Fibroblast of lung (primary cell): ENCODE measurements around the gene LRCH2. TPM values are rescaled to one million over a fixed set of nuclear protein-coding genes. Genes with fewer than 3 reads are reported as not detected.

Experiments used
- DNase-seq, 2 donors: peaks; one replicate each; pipeline versions ENCODE4 v3.0.0 to v3.0.0-alpha.2; 2010; ENCODE audit warnings: low read depth in 2 of 2
- H2AFZ ChIP-seq: 2 replicates; pipeline ENCODE4 v1.5.1; 2012; ENCODE audit warnings: low read length, control low read depth, inconsistent platforms
- H3K27ac ChIP-seq: 2 replicates; pipeline ENCODE4 v1.5.1; 2011; ENCODE audit warnings: low read length, control low read depth; ENCODE audit not compliant: insufficient read depth
- H3K27me3 ChIP-seq: 2 replicates; pipeline ENCODE4 v1.5.1; 2011; ENCODE audit warnings: mild to moderate bottlenecking, low read length; ENCODE audit not compliant: control insufficient read depth, insufficient read depth
- H3K36me3 ChIP-seq: 2 replicates; pipeline ENCODE4 v1.5.1; 2011; ENCODE audit warnings: low read length; ENCODE audit not compliant: control insufficient read depth, insufficient read depth
- H3K4me1 ChIP-seq: 2 replicates; pipeline ENCODE4 v1.5.1; 2011; ENCODE audit warnings: low read length; ENCODE audit not compliant: control insufficient read depth, insufficient read depth; ENCODE audit errors: extremely low read depth
- H3K4me2 ChIP-seq: 2 replicates; pipeline ENCODE4 v1.5.1; 2011; ENCODE audit warnings: low read length, control low read depth; ENCODE audit not compliant: insufficient read depth; ENCODE audit errors: extremely low read depth
- H3K4me3 ChIP-seq, 4 experiments: fragments of 200-600 bp in 1 of 4; sonication (generic) in 1 of 4; replicated peaks in 1 of 4; 2 replicates each; pipeline ENCODE4 v1.5.1; 2011 to 2016; ENCODE audit warnings: low read length in 4 of 4, low read depth in 3 of 4, mild to moderate bottlenecking in 3 of 4, control low read depth in 2 of 4, inconsistent platforms in 1 of 4, mixed read lengths in 1 of 4; ENCODE audit not compliant: insufficient read depth in 1 of 4; ENCODE audit errors: control extremely low read depth in 1 of 4
- H3K79me2 ChIP-seq: 2 replicates; pipeline ENCODE4 v1.5.1; 2012; ENCODE audit warnings: mild to moderate bottlenecking, low read length, inconsistent platforms; ENCODE audit not compliant: control insufficient read depth, insufficient read depth
- H3K9ac ChIP-seq: 2 replicates; pipeline ENCODE4 v1.5.1; 2011; ENCODE audit warnings: mild to moderate bottlenecking, low read length, control low read depth; ENCODE audit not compliant: insufficient read depth
- H3K9me3 ChIP-seq: 2 replicates; pipeline ENCODE4 v1.5.1; 2012; ENCODE audit warnings: low read depth, low read length; ENCODE audit not compliant: control insufficient read depth, insufficient read depth
- H4K20me1 ChIP-seq: 2 replicates; pipeline ENCODE4 v1.5.1; 2011; ENCODE audit warnings: low read length; ENCODE audit not compliant: control insufficient read depth, insufficient read depth; ENCODE audit errors: extremely low read depth
- EZH2 ChIP-seq: IDR thresholded peaks from 2 replicates; pipeline ENCODE4 v1.5.1; 2012; ENCODE audit warnings: low read length, control low read depth, mild to moderate bottlenecking; ENCODE audit errors: missing control alignments
- polyA plus RNA-seq, 2 donors: library from polyadenylated mRNA; depleted of rRNA in 1 of 2; stranded (reverse) in 1 of 2; unstranded in 1 of 2; fragments of >200 nt; gene quantifications; 2 replicates each; pipeline ENCODE4 v1.2.1, GENCODE V29; 2011 to 2012; ENCODE audit warnings: missing spikeins in 1 of 2
- total RNA-seq: library from RNA; depleted of rRNA; stranded (reverse); fragments of >200 nt; gene quantifications from 2 replicates; pipeline ENCODE4 v1.2.1, GENCODE V29; 2014
- TF ChIP-seq, protein P1 (sequence below), 2 donors: IDR thresholded peaks in 1 of 2; conservative IDR thresholded peaks in 1 of 2; 1 replicate in 1 of 2; 2 replicates in 1 of 2; pipeline ENCODE4 v1.5.1; 2011 to 2012; ENCODE audit warnings: low read length in 2 of 2, control low read depth in 1 of 2, inconsistent platforms in 1 of 2, low read depth in 1 of 2, mild to moderate bottlenecking in 1 of 2

The LRCH2 gene
- total and polyA plus RNA-seq, 2 donors (not counting 1 experiment from before 2014, with no cell fraction given): 7.9 to 19.5 TPM

DNA sequence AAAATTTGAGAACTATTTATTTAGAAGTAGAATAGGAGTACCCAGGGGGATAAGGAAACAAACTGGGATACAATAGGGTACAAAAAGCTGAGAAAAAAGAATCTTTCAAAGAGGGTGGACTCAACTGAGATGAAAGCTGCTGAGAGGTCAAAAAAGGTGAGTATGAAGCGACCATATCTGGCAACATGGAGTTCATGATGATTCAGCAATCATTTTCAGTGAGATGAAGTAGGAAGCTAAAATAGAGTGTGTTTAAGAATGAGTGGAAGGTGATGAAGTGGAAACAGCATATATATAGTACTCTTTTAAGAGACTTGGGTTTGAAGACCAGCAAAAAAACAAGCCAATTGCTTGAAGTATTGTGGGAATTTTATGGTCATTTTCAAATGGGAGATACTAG lies 144.5 kb downstream of the LRCH2 start:
- H3K27ac ChIP-seq: no peak overlapping the region
- H3K79me2 ChIP-seq: no peaks in the 10 kb centered on the region
- TF ChIP-seq, protein P1, sequence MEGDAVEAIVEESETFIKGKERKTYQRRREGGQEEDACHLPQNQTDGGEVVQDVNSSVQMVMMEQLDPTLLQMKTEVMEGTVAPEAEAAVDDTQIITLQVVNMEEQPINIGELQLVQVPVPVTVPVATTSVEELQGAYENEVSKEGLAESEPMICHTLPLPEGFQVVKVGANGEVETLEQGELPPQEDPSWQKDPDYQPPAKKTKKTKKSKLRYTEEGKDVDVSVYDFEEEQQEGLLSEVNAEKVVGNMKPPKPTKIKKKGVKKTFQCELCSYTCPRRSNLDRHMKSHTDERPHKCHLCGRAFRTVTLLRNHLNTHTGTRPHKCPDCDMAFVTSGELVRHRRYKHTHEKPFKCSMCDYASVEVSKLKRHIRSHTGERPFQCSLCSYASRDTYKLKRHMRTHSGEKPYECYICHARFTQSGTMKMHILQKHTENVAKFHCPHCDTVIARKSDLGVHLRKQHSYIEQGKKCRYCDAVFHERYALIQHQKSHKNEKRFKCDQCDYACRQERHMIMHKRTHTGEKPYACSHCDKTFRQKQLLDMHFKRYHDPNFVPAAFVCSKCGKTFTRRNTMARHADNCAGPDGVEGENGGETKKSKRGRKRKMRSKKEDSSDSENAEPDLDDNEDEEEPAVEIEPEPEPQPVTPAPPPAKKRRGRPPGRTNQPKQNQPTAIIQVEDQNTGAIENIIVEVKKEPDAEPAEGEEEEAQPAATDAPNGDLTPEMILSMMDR (conservative IDR thresholded peaks at IDR 0.05 in 1 of 2, IDR thresholded peaks at IDR 0.05 in 1 of 2; ENCODE audit: low read depth in 1 of 2, low read length in 2 of 2): no peak
- no peak for TF ChIP-seq EZH2
- no peaks in the 10 kb centered on the region for H3K4me1 ChIP-seq
- H4K20me1 ChIP-seq: no peaks in the 10 kb centered on the region
- no peak overlapping the region for H3K4me2 ChIP-seq
- no peak overlapping the region for H3K4me3 ChIP-seq
- H3K27me3 ChIP-seq: no peaks in the 10 kb centered on the region
- no peak overlapping the region for H2AFZ ChIP-seq
- no peak overlapping the region for H3K9ac ChIP-seq
- no peaks in the 10 kb centered on the region for H3K9me3 ChIP-seq
- no peak for DNase-seq
- H3K36me3 ChIP-seq: no peaks in the 10 kb centered on the region

DNA sequence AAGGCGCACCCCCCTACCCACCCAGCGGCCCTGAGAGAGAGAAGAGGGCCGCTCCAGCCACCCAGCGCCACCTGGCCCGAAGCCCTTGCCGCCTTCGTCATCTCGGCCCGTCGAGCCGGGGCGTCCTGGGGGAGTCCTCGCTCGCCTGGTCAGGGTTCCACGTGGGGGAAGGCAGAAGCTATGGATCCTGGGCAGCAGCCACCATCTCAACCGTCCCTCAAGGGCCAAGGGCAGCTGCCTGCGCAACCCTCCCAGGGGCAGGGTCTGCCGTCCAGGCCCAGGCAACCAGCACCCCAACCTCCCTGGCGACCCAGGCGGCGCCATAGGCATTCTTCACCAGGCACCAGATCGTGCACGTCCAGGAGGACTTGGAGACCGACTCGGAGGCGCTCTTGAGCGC lies 165.0 kb downstream of the LRCH2 start:
- H3K36me3 ChIP-seq: no peaks in the 10 kb centered on the region
- no peak overlapping the region for H3K4me3 ChIP-seq
- no peak overlapping the region for H2AFZ ChIP-seq
- no peak overlapping the region for H3K4me2 ChIP-seq
- no peaks in the 10 kb centered on the region for H3K9me3 ChIP-seq
- H3K4me1 ChIP-seq: no peaks in the 10 kb centered on the region
- no peaks in the 10 kb centered on the region for H3K79me2 ChIP-seq
- no peaks in the 10 kb centered on the region for H4K20me1 ChIP-seq
- no peaks in the 10 kb centered on the region for H3K27me3 ChIP-seq
- H3K27ac ChIP-seq: no peak overlapping the region
- TF ChIP-seq, protein P1 (conservative IDR thresholded peaks at IDR 0.05 in 1 of 2, IDR thresholded peaks at IDR 0.05 in 1 of 2; ENCODE audit: low read depth in 1 of 2, low read length in 2 of 2): no peak
- no peak overlapping the region for H3K9ac ChIP-seq
- no peak for DNase-seq

DNA sequence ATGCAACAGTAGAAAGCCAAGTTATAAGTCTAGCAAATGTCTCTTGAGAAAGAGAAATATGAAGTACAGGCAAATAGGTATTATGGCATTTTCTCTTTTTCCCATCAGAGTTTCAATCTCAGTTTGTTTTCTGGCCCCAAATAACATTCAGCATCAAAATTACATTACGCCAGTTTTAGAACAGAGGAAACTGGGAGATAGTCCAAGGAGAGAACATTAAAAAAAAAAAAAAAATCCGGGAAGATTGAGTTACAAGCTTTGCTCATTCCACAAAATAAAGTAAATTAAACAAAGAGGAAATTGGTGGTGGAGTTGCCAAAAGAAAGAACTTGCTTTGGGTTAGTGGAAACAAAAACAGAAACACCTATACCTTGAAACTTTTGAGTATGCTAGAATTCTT lies 166.1 kb downstream of the LRCH2 start:
- no peak for TF ChIP-seq EZH2
- TF ChIP-seq, protein P1 (conservative IDR thresholded peaks at IDR 0.05 in 1 of 2, IDR thresholded peaks at IDR 0.05 in 1 of 2; ENCODE audit: low read depth in 1 of 2, low read length in 2 of 2): no peak
- no peaks in the 10 kb centered on the region for H4K20me1 ChIP-seq
- no peak overlapping the region for H3K27ac ChIP-seq
- no peaks in the 10 kb centered on the region for H3K36me3 ChIP-seq
- H3K9ac ChIP-seq: no peak overlapping the region
- no peaks in the 10 kb centered on the region for H3K79me2 ChIP-seq
- no peak overlapping the region for H3K4me3 ChIP-seq
- H3K27me3 ChIP-seq: no peaks in the 10 kb centered on the region
- no peaks in the 10 kb centered on the region for H3K9me3 ChIP-seq
- no peak overlapping the region for H2AFZ ChIP-seq
- H3K4me2 ChIP-seq: peak overlapping the region; percentile 44
- peak in 1 of 2 donors; percentile 62 for DNase-seq
- no peaks in the 10 kb centered on the region for H3K4me1 ChIP-seq
